ENCODE results near the gene ZFPL1.

The ZFPL1 gene

GRCh38 chr11:65134952-65135632 is 51.1 kb downstream of the ZFPL1 start:
- H3K4me3 ChIP-seq = peak overlapping the region; percentile 72 to 97 (median 92)
- H3K27ac ChIP-seq = peak overlapping the region; percentile 76 to 100 (median 98)

- Histone ChIP-seq H3K27ac (peak overlapping the region in 19 of 21 experiments; percentile 93 to 100 (median 99)), H3K4me3 (peak overlapping the region; percentile 72 to 97 (median 92))
Measured at GRCh38 chr11:65135633-65136145, 51.7 kb downstream of the ZFPL1 start.

GRCh38 chr11:65136515-65137096 is 52.6 kb downstream of the ZFPL1 start:
- H3K4me3 ChIP-seq = no peak overlapping the region
- no peak overlapping the region for H3K27ac ChIP-seq

All from skin epidermis (tissue), 12 donors.